SJSA1 (cell line): Measurements from ENCODE around the gene PTPRG. TPM values are rescaled to one million over a fixed set of nuclear protein-coding genes. Genes with fewer than 3 reads are reported as not detected.
A peak's percentile ranks its signal among the peaks of the same experiment; 100 is the strongest.

Experiments
- DNase-seq, 2 experiments: peaks; one replicate each; pipeline ENCODE4 v3.0.0-alpha.2; 2015 to 2020; ENCODE audit warnings: low spot score in 2 of 2, low read depth in 1 of 2
- H3K27ac ChIP-seq: fragments of 250-450 bp; sonication (Bioruptor Pico); 2 replicates; pipeline ENCODE4 v1.5.1; 2020; ENCODE audit warnings: mild to moderate bottlenecking, moderate library complexity
- H3K27me3 ChIP-seq: fragments of 250-450 bp; sonication (Bioruptor Pico); replicated peaks from 2 replicates; pipeline ENCODE4 v1.5.1; 2020; ENCODE audit warnings: mild to moderate bottlenecking, moderate library complexity
- H3K36me3 ChIP-seq: fragments of 250-450 bp; sonication (Bioruptor Pico); 2 replicates; pipeline ENCODE4 v1.5.1; 2020; ENCODE audit warnings: mild to moderate bottlenecking
- H3K4me1 ChIP-seq: fragments of 250-450 bp; sonication (Bioruptor Pico); replicated peaks from 2 replicates; pipeline ENCODE4 v1.6.1; 2021; ENCODE audit warnings: mild to moderate bottlenecking
- H3K4me3 ChIP-seq: fragments of 250-450 bp; sonication (Bioruptor Pico); 2 replicates; pipeline ENCODE4 v1.5.1; 2020; ENCODE audit warnings: mild to moderate bottlenecking
- H3K9me3 ChIP-seq: fragments of 250-450 bp; sonication (Bioruptor Pico); replicated peaks from 2 replicates; pipeline ENCODE4 v1.5.1; 2020; ENCODE audit warnings: mild to moderate bottlenecking
- total RNA-seq: library from RNA; depleted of rRNA; stranded (reverse); fragments of >200 nt; shearing (Covaris generic); gene quantifications from 2 replicates; pipeline ENCODE4 v1.2.3, GENCODE V29; 2014

PTPRG gene
- total RNA-seq, 1 experiment from 2014 or later, result 18.5 TPM

- no peaks in the 10 kb centered on the region for H3K9me3 ChIP-seq
- H3K36me3 ChIP-seq, result no peaks in the 10 kb centered on the region
- no peaks in the 10 kb centered on the region for H3K4me1 ChIP-seq
- DNase-seq, result no peak
- H3K27ac ChIP-seq, result no peak overlapping the region
- no peaks in the 10 kb centered on the region for H3K27me3 ChIP-seq
- H3K4me3 ChIP-seq, result no peak overlapping the region
Measured at GRCh38 chr3:62287392-62287927, 726.1 kb downstream of the PTPRG start.

- H3K36me3 ChIP-seq, result no peaks in the 10 kb centered on the region
Measured at GRCh38 chr3:62289922-62290321, 728.6 kb downstream of the PTPRG start.

GRCh38 chr3:62293051-62293780, 731.8 kb downstream of the PTPRG start:
- DNase-seq, result no peak
- H3K4me1 ChIP-seq, result no peaks in the 10 kb centered on the region
- H3K4me3 ChIP-seq, result no peak overlapping the region
- H3K36me3 ChIP-seq, result no peaks in the 10 kb centered on the region
- no peaks in the 10 kb centered on the region for H3K27me3 ChIP-seq
- H3K27ac ChIP-seq, result no peak overlapping the region
- no peaks in the 10 kb centered on the region for H3K9me3 ChIP-seq

More at GRCh38 chr3:62289922-62290321, 728.6 kb downstream of the PTPRG start:
- H3K4me3 ChIP-seq, result no peak overlapping the region
- no peak for DNase-seq
- no peaks in the 10 kb centered on the region for H3K27me3 ChIP-seq
- H3K27ac ChIP-seq, result no peak overlapping the region
- no peaks in the 10 kb centered on the region for H3K9me3 ChIP-seq
- H3K4me1 ChIP-seq, result no peaks in the 10 kb centered on the region

- no peak for DNase-seq
- Histone ChIP-seq H3K4me1 (no peaks in the 10 kb centered on the region), H3K27me3 (no peaks in the 10 kb centered on the region), H3K27ac (no peak overlapping the region), H3K9me3 (no peaks in the 10 kb centered on the region), H3K36me3 (no peaks in the 10 kb centered on the region), H3K4me3 (no peak overlapping the region)
Measured at GRCh38 chr3:62295571-62295970, 734.2 kb downstream of the PTPRG start.

- no peak for DNase-seq
- no peak overlapping the region for H3K27ac ChIP-seq
- H3K27me3 ChIP-seq, result no peaks in the 10 kb centered on the region
- H3K4me3 ChIP-seq, result no peak overlapping the region
- H3K4me1 ChIP-seq, result no peaks in the 10 kb centered on the region
- H3K36me3 ChIP-seq, result no peaks in the 10 kb centered on the region
- H3K9me3 ChIP-seq, result no peaks in the 10 kb centered on the region
Measured at GRCh38 chr3:62300617-62301016, 739.2 kb downstream of the PTPRG start.

GRCh38 chr3:62312201-62312600, 750.8 kb downstream of the PTPRG start:
- DNase-seq, result no peak
- no peaks in the 10 kb centered on the region for H3K27me3 ChIP-seq
- H3K36me3 ChIP-seq, result no peaks in the 10 kb centered on the region
- H3K4me3 ChIP-seq, result no peak overlapping the region
- no peaks in the 10 kb centered on the region for H3K9me3 ChIP-seq
- H3K27ac ChIP-seq, result no peak overlapping the region
- no peaks in the 10 kb centered on the region for H3K4me1 ChIP-seq

GRCh38 chr3:62316525-62316924, 755.2 kb downstream of the PTPRG start:
- Histone ChIP-seq H3K4me3 (no peak overlapping the region), H3K27me3 (no peaks in the 10 kb centered on the region), H3K9me3 (no peaks in the 10 kb centered on the region), H3K27ac (no peak overlapping the region), H3K36me3 (no peaks in the 10 kb centered on the region), H3K4me1 (no peaks in the 10 kb centered on the region)
- no peak for DNase-seq

- Histone ChIP-seq H3K4me1 (no peaks in the 10 kb centered on the region), H3K4me3 (peak overlapping the region; percentile 34), H3K9me3 (no peaks in the 10 kb centered on the region), H3K27ac (no peak overlapping the region), H3K36me3 (no peaks in the 10 kb centered on the region), H3K27me3 (no peaks in the 10 kb centered on the region)
- no peak for DNase-seq
Measured at GRCh38 chr3:62318365-62318751, 757.0 kb downstream of the PTPRG start.

- Histone ChIP-seq H3K4me1 (no peaks in the 10 kb centered on the region), H3K27me3 (no peaks in the 10 kb centered on the region), H3K36me3 (no peaks in the 10 kb centered on the region), H3K27ac (no peak overlapping the region), H3K9me3 (no peaks in the 10 kb centered on the region), H3K4me3 (peak overlapping the region; percentile 34)
- DNase-seq, result peak; percentile 37 to 57
Measured at GRCh38 chr3:62318752-62319569, 757.6 kb downstream of the PTPRG start.

- no peaks in the 10 kb centered on the region for H3K36me3 ChIP-seq
- no peak for DNase-seq
- H3K9me3 ChIP-seq, result no peaks in the 10 kb centered on the region
- no peak overlapping the region for H3K27ac ChIP-seq
- H3K4me1 ChIP-seq, result no peaks in the 10 kb centered on the region
- no peaks in the 10 kb centered on the region for H3K27me3 ChIP-seq
- no peak overlapping the region for H3K4me3 ChIP-seq
Measured at GRCh38 chr3:62319570-62320243, 758.3 kb downstream of the PTPRG start.

- no peak for DNase-seq
- H3K36me3 ChIP-seq, result no peaks in the 10 kb centered on the region
- no peak overlapping the region for H3K27ac ChIP-seq
- no peaks in the 10 kb centered on the region for H3K4me1 ChIP-seq
- no peaks in the 10 kb centered on the region for H3K27me3 ChIP-seq
- H3K9me3 ChIP-seq, result no peaks in the 10 kb centered on the region
- no peak overlapping the region for H3K4me3 ChIP-seq
Measured at GRCh38 chr3:62323241-62323640, 761.9 kb downstream of the PTPRG start.

GRCh38 chr3:62325896-62326295, 764.5 kb downstream of the PTPRG start:
- no peaks in the 10 kb centered on the region for H3K4me1 ChIP-seq
- no peaks in the 10 kb centered on the region for H3K36me3 ChIP-seq
- no peak overlapping the region for H3K4me3 ChIP-seq
- no peaks in the 10 kb centered on the region for H3K9me3 ChIP-seq
- H3K27me3 ChIP-seq, result no peaks in the 10 kb centered on the region
- no peak overlapping the region for H3K27ac ChIP-seq
- DNase-seq, result no peak

GRCh38 chr3:62329971-62330370, 768.6 kb downstream of the PTPRG start:
- Histone ChIP-seq H3K4me1 (no peaks in the 10 kb centered on the region), H3K27me3 (no peaks in the 10 kb centered on the region), H3K27ac (no peak overlapping the region), H3K9me3 (no peaks in the 10 kb centered on the region), H3K4me3 (no peak overlapping the region), H3K36me3 (no peaks in the 10 kb centered on the region)
- DNase-seq, result no peak

- no peak overlapping the region for H3K4me3 ChIP-seq
- H3K27me3 ChIP-seq, result no peaks in the 10 kb centered on the region
- no peaks in the 10 kb centered on the region for H3K9me3 ChIP-seq
- no peak overlapping the region for H3K27ac ChIP-seq
- H3K36me3 ChIP-seq, result no peaks in the 10 kb centered on the region
- H3K4me1 ChIP-seq, result no peaks in the 10 kb centered on the region
- DNase-seq, result no peak
Measured at GRCh38 chr3:62332017-62332416, 770.6 kb downstream of the PTPRG start.
